ENCODE results near the gene TBC1D13. TPM values are rescaled to one million over a fixed set of nuclear protein-coding genes. Genes with fewer than 3 reads are reported as not detected.
A peak's percentile ranks its signal among the peaks of the same experiment; 100 is the strongest.
"Not testable (repeated sequence)": the region's sequence is repeated elsewhere in the genome, so short reads cannot be mapped to it uniquely, and the experiment has no call there.

The TBC1D13 gene
- polyA plus RNA-seq, 1 donor: 31.7 TPM

- H3K27ac ChIP-seq (ENCODE audit: low read length): no peak overlapping the region
- H3K9me3 ChIP-seq (ENCODE audit: control insufficient read depth, low read depth, low read length): no peaks in the 10 kb centered on the region
- H3K36me3 ChIP-seq (ENCODE audit: control insufficient read depth, insufficient read depth, low read length): peaks cover 21% of the 10 kb centered on the region
- no peak for DNase-seq
- WGBS (ENCODE audit: insufficient coverage, low lambda C conversion rate): no CpG with 5 or more reads among the region's 6 CpGs
- no peak overlapping the region for H3K4me3 ChIP-seq (ENCODE audit: low read length)
- H3K4me1 ChIP-seq (ENCODE audit: control insufficient read depth, insufficient read depth, low read length): peaks cover 7% of the 10 kb centered on the region
- H3K27me3 ChIP-seq (ENCODE audit: control insufficient read depth, insufficient read depth, low read length): no peaks in the 10 kb centered on the region
Observed at GRCh38 chr9:128764361-128764760, 22.7 kb upstream of the TBC1D13 start.

- peaks cover 14% of the 10 kb centered on the region for H3K4me1 ChIP-seq (ENCODE audit: control insufficient read depth, insufficient read depth, low read length)
- no peak overlapping the region for H3K27ac ChIP-seq (ENCODE audit: low read length)
- no peak overlapping the region for H3K4me3 ChIP-seq (ENCODE audit: low read length)
- no peaks in the 10 kb centered on the region for H3K9me3 ChIP-seq (ENCODE audit: control insufficient read depth, low read depth, low read length)
- peaks cover 21% of the 10 kb centered on the region for H3K36me3 ChIP-seq (ENCODE audit: control insufficient read depth, insufficient read depth, low read length)
- DNase-seq: no peak
- no CpG with 5 or more reads among the region's 3 CpGs for WGBS (ENCODE audit: insufficient coverage, low lambda C conversion rate)
- no peaks in the 10 kb centered on the region for H3K27me3 ChIP-seq (ENCODE audit: control insufficient read depth, insufficient read depth, low read length)
Observed at GRCh38 chr9:128765499-128765898, 21.6 kb upstream of the TBC1D13 start.

GRCh38 chr9:128768606-128769005 lies 18.4 kb upstream of the TBC1D13 start:
- Histone ChIP-seq H3K4me1 (ENCODE audit: control insufficient read depth, insufficient read depth, low read length) (peaks cover 7% of the 10 kb centered on the region), H3K27ac (ENCODE audit: low read length) (no peak overlapping the region), H3K4me3 (ENCODE audit: low read length) (no peak overlapping the region), H3K36me3 (ENCODE audit: control insufficient read depth, insufficient read depth, low read length) (peaks cover 21% of the 10 kb centered on the region), H3K9me3 (ENCODE audit: control insufficient read depth, low read depth, low read length) (no peaks in the 10 kb centered on the region), H3K27me3 (ENCODE audit: control insufficient read depth, insufficient read depth, low read length) (no peaks in the 10 kb centered on the region)
- 100% methylated on average over 1 of the region's 6 CpGs for WGBS (ENCODE audit: insufficient coverage, low lambda C conversion rate)
- DNase-seq: no peak

- Histone ChIP-seq H3K27me3 (ENCODE audit: control insufficient read depth, insufficient read depth, low read length) (no peaks in the 10 kb centered on the region), H3K36me3 (ENCODE audit: control insufficient read depth, insufficient read depth, low read length) (peaks cover 13% of the 10 kb centered on the region), H3K9me3 (ENCODE audit: control insufficient read depth, low read depth, low read length) (no peaks in the 10 kb centered on the region), H3K4me1 (ENCODE audit: control insufficient read depth, insufficient read depth, low read length) (peaks cover 7% of the 10 kb centered on the region), H3K4me3 (ENCODE audit: low read length) (peak overlapping the region; percentile 91), H3K27ac (ENCODE audit: low read length) (peak overlapping the region; percentile 99)
- peak; percentile 23 to 58 for DNase-seq
- 100% methylated on average over 1 of the region's 11 CpGs for WGBS (ENCODE audit: insufficient coverage, low lambda C conversion rate)
Observed at GRCh38 chr9:128770286-128771030, 16.6 kb upstream of the TBC1D13 start.

- H3K4me3 ChIP-seq (ENCODE audit: low read length): peak overlapping the region; percentile 91
- 20% methylated on average over 1 of the region's 28 CpGs for WGBS (ENCODE audit: insufficient coverage, low lambda C conversion rate)
- H3K27ac ChIP-seq (ENCODE audit: low read length): peak overlapping the region; percentile 99
- peaks cover 7% of the 10 kb centered on the region for H3K4me1 ChIP-seq (ENCODE audit: control insufficient read depth, insufficient read depth, low read length)
- no peaks in the 10 kb centered on the region for H3K9me3 ChIP-seq (ENCODE audit: control insufficient read depth, low read depth, low read length)
- peaks cover 13% of the 10 kb centered on the region for H3K36me3 ChIP-seq (ENCODE audit: control insufficient read depth, insufficient read depth, low read length)
- H3K27me3 ChIP-seq (ENCODE audit: control insufficient read depth, insufficient read depth, low read length): no peaks in the 10 kb centered on the region
- DNase-seq: peak; percentile 23 to 69
Observed at GRCh38 chr9:128771094-128771721, 15.8 kb upstream of the TBC1D13 start.

GRCh38 chr9:128771745-128772519 lies 15.1 kb upstream of the TBC1D13 start, which contains the start of gene ZER1:
TSS of gene ZER1 (minus strand) at chr9:128771927. CDS start at chr9:128755565, 16,362 bp downstream.
- H3K4me1 ChIP-seq (ENCODE audit: control insufficient read depth, insufficient read depth, low read length): peaks cover 7% of the 10 kb centered on the region
- no CpG with 5 or more reads among the region's 72 CpGs for WGBS (ENCODE audit: insufficient coverage, low lambda C conversion rate)
- H3K27ac ChIP-seq (ENCODE audit: low read length): peak within 1 kb of the TSS; percentile 99
- no peaks in the 10 kb centered on the region for H3K9me3 ChIP-seq (ENCODE audit: control insufficient read depth, low read depth, low read length)
- peak; percentile 85 to 95 for DNase-seq
- H3K36me3 ChIP-seq (ENCODE audit: control insufficient read depth, insufficient read depth, low read length): peaks cover 13% of the 10 kb centered on the region
- H3K27me3 ChIP-seq (ENCODE audit: control insufficient read depth, insufficient read depth, low read length): no peaks in the 10 kb centered on the region
- H3K4me3 ChIP-seq (ENCODE audit: low read length): peak within 1 kb of the TSS; percentile 91

GRCh38 chr9:128773049-128773448 lies 14.0 kb upstream of the TBC1D13 start:
- peaks cover 5% of the 10 kb centered on the region for H3K36me3 ChIP-seq (ENCODE audit: control insufficient read depth, insufficient read depth, low read length)
- H3K4me3 ChIP-seq (ENCODE audit: low read length): no peak overlapping the region
- peaks cover 7% of the 10 kb centered on the region for H3K4me1 ChIP-seq (ENCODE audit: control insufficient read depth, insufficient read depth, low read length)
- no peak overlapping the region for H3K27ac ChIP-seq (ENCODE audit: low read length)
- no CpG with 5 or more reads among the region's 5 CpGs for WGBS (ENCODE audit: insufficient coverage, low lambda C conversion rate)
- H3K9me3 ChIP-seq (ENCODE audit: control insufficient read depth, low read depth, low read length): no peaks in the 10 kb centered on the region
- DNase-seq: no peak
- H3K27me3 ChIP-seq (ENCODE audit: control insufficient read depth, insufficient read depth, low read length): no peaks in the 10 kb centered on the region

- Histone ChIP-seq H3K4me3 (ENCODE audit: low read length) (no peak overlapping the region), H3K27me3 (ENCODE audit: control insufficient read depth, insufficient read depth, low read length) (no peaks in the 10 kb centered on the region), H3K9me3 (ENCODE audit: control insufficient read depth, low read depth, low read length) (no peaks in the 10 kb centered on the region), H3K4me1 (ENCODE audit: control insufficient read depth, insufficient read depth, low read length) (peaks cover 7% of the 10 kb centered on the region), H3K36me3 (ENCODE audit: control insufficient read depth, insufficient read depth, low read length) (no peaks in the 10 kb centered on the region), H3K27ac (ENCODE audit: low read length) (no peak overlapping the region)
- DNase-seq: no peak
- WGBS (ENCODE audit: insufficient coverage, low lambda C conversion rate): no CpG with 5 or more reads among the region's 1 CpG
Observed at GRCh38 chr9:128774804-128775203, 12.2 kb upstream of the TBC1D13 start.

- not testable (repeated sequence) for H3K36me3 ChIP-seq (ENCODE audit: control insufficient read depth, insufficient read depth, low read length); H3K9me3 ChIP-seq (ENCODE audit: control insufficient read depth, low read depth, low read length); H3K27me3 ChIP-seq (ENCODE audit: control insufficient read depth, insufficient read depth, low read length); H3K27ac ChIP-seq (ENCODE audit: low read length); H3K4me3 ChIP-seq (ENCODE audit: low read length); H3K4me1 ChIP-seq (ENCODE audit: control insufficient read depth, insufficient read depth, low read length); DNase-seq
- no CpG with 5 or more reads among the region's 27 CpGs for whole genome bisulfite sequencing (ENCODE audit: insufficient coverage, low lambda C conversion rate)
Observed at GRCh38 chr9:128780093-128780492, 7.0 kb upstream of the TBC1D13 start.
